ENCODE results near the gene BRINP3.

GRCh38 chr1:190474010-190474409 is 3.7 kb downstream of the BRINP3 start:
- no peak for TF ChIP-seq CTCF (IDR thresholded peaks at IDR 0.05)
- TF ChIP-seq POLR2A (IDR thresholded peaks at IDR 0.05), result no peak
